GM10266 (cell line): ENCODE measurements around the gene HOXA2.

ENCODE experiments used
- DNase-seq: peaks from one replicate; pipeline ENCODE4 v3.0.0; 2012; ENCODE audit errors: extremely low spot score
- CTCF ChIP-seq: IDR thresholded peaks from 2 replicates; pipeline ENCODE4 v1.5.1; 2012; ENCODE audit warnings: mild to moderate bottlenecking, low read depth; ENCODE audit not compliant: control insufficient read depth, insufficient read depth; ENCODE audit errors: missing control alignments

HOXA2 gene

GRCh38 chr7:27102581-27103442 lies at the start of gene HOXA2:
Gene HOXA2, minus strand, starts transcription at chr7:27102683. Its CDS starts 183 bp downstream, at chr7:27102500.
- no peak for DNase-seq
- TF ChIP-seq CTCF: no peak

GRCh38 chr7:27151341-27151930 lies 49.0 kb upstream of the HOXA2 start:
- TF ChIP-seq CTCF: no peak
- no peak for DNase-seq

- peak; percentile 93 for DNase-seq
- peak; percentile 91 for TF ChIP-seq CTCF
Measured at GRCh38 chr7:27150568-27151340, 48.3 kb upstream of the HOXA2 start.

- DNase-seq: no peak
- TF ChIP-seq CTCF: no peak
Measured at GRCh38 chr7:27149842-27150567, 47.5 kb upstream of the HOXA2 start.

DNA sequence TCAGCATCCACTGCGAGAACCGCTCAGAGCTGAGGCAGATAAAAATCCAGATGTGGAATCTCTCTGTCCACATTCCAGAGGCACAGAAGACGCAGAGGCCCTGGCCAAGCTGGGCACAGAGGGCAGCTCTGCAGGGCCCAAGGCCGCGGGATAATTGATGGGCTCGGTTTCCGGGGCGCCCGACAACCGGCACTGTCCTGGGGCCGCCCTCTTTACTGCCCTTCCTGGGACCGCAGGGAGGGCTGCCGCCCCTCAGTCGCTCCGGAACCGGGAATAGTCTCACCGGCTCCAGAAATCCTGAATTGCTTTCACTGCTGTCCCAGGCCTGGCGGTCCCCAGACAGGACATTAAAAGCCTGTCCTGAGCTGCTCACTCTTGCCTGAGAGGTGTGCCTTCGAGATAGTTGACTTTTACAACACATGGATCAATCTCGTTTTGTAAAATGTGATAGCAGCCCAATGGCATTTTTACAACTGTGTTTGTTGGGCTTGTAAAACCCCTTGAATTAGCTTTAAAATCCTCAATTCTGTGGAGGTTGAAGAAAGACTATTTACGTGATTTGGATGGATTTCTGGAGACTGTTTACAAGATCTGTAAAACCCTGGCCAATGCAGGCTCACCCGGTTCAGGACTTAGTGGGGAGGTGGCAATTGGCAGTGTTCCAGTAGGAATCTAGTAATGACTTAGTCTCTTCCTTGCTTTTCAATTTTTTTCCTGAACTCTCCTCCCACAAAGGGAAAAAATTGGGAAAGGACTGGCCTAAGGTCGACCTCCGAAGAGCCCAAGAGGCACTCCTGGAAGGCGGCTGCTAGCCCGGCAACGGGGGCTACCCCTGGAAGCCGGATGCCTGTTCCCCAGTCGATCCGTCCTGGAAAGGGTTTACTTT lies 46.5 kb upstream of the HOXA2 start:
- no peak for TF ChIP-seq CTCF

More for the DNA sequence above, 46.5 kb upstream of the HOXA2 start:
- no peak for DNase-seq
